CD14-positive monocyte (primary cell): Measurements from ENCODE around the gene CKAP4. TPM values are rescaled to one million over a fixed set of nuclear protein-coding genes. Genes with fewer than 3 reads are reported as not detected.

Experiments used
- DNase-seq, 3 donors: peaks; one replicate each; pipeline ENCODE4 v3.0.0-alpha.2; 2011 to 2022
- H2AFZ ChIP-seq: 2 replicates; pipeline ENCODE4 v1.6.0; 2012; ENCODE audit warnings: mild to moderate bottlenecking, low read depth, low read length, inconsistent platforms; ENCODE audit not compliant: insufficient read depth, poor library complexity, severe bottlenecking
- H3K27ac ChIP-seq, 2 donors: 1 replicate in 1 of 2; 2 replicates in 1 of 2; pipeline ENCODE4 v1.5.1; 2012 to 2013; ENCODE audit warnings: low read length in 2 of 2, control low read depth in 1 of 2, inconsistent platforms in 1 of 2, low read depth in 1 of 2, mild to moderate bottlenecking in 1 of 2
- H3K27me3 ChIP-seq, 2 donors: one replicate each; pipeline versions ENCODE4 v1.6.0 to v1.6.1; 2011 to 2013; ENCODE audit warnings: low read length in 2 of 2; ENCODE audit not compliant: control insufficient read depth in 2 of 2, insufficient read depth in 2 of 2
- H3K36me3 ChIP-seq, 2 donors: replicated peaks in 1 of 2; 1 replicate in 1 of 2; 2 replicates in 1 of 2; pipeline versions ENCODE4 v1.5.1 to v1.6.1; 2012 to 2013; ENCODE audit warnings: low read length in 2 of 2, control low read depth in 1 of 2, inconsistent platforms in 1 of 2, mild to moderate bottlenecking in 1 of 2; ENCODE audit not compliant: insufficient read depth in 2 of 2, control insufficient read depth in 1 of 2
- H3K4me1 ChIP-seq, 2 donors: 1 replicate in 1 of 2; 2 replicates in 1 of 2; pipeline versions ENCODE4 v1.5.1 to v1.6.1; 2012 to 2013; ENCODE audit warnings: low read length in 2 of 2, control low read depth in 1 of 2, inconsistent platforms in 1 of 2, mild to moderate bottlenecking in 1 of 2, moderate library complexity in 1 of 2; ENCODE audit not compliant: insufficient read depth in 2 of 2, control insufficient read depth in 1 of 2
- H3K4me2 ChIP-seq: replicated peaks from 2 replicates; pipeline ENCODE3; 2012; ENCODE audit warnings: low read length, moderate library complexity, mild to moderate bottlenecking; ENCODE audit not compliant: poor library complexity, severe bottlenecking; ENCODE audit errors: extremely low read depth
- H3K4me3 ChIP-seq, 3 experiments: fragments of 200-600 bp in 1 of 3; sonication (generic) in 1 of 3; replicated peaks in 1 of 3; 1 replicate in 2 of 3; 2 replicates in 1 of 3; pipeline ENCODE4 v1.5.1; 2011 to 2013; ENCODE audit warnings: low read length in 3 of 3, mild to moderate bottlenecking in 3 of 3, control low read depth in 2 of 3, low read depth in 2 of 3, inconsistent platforms in 1 of 3, moderate library complexity in 1 of 3
- H3K79me2 ChIP-seq: 2 replicates; pipeline ENCODE4 v1.6.0; 2012; ENCODE audit warnings: mild to moderate bottlenecking, control low read depth, inconsistent platforms, low read length, moderate library complexity; ENCODE audit not compliant: insufficient read depth
- H3K9ac ChIP-seq: 2 replicates; pipeline ENCODE4 v1.6.0; 2017; ENCODE audit warnings: low read length, mild to moderate bottlenecking; ENCODE audit not compliant: insufficient read depth, poor library complexity, severe bottlenecking
- H3K9me3 ChIP-seq, 2 donors: replicated peaks in 1 of 2; 1 replicate in 1 of 2; 2 replicates in 1 of 2; pipeline versions ENCODE4 v1.5.1 to v1.6.1; 2012 to 2013; ENCODE audit warnings: low read length in 2 of 2, control low read depth in 1 of 2; ENCODE audit not compliant: control insufficient read depth in 1 of 2, insufficient read depth in 1 of 2
- H4K20me1 ChIP-seq: 2 replicates; pipeline ENCODE4 v1.6.0; 2012; ENCODE audit warnings: mild to moderate bottlenecking, low read length, control low read depth, moderate library complexity; ENCODE audit not compliant: insufficient read depth
- H3K27ac Mint-ChIP-seq, 7 donors: one replicate each; pipeline ENCODE4 v1.8.0; 2020; ENCODE audit warnings: mild to moderate bottlenecking in 7 of 7, mixed read lengths in 7 of 7, moderate library complexity in 6 of 7, inconsistent platforms in 2 of 7
- H3K27me3 Mint-ChIP-seq, 3 donors: one replicate each; pipeline ENCODE4 v1.8.0; 2021 to 2022; ENCODE audit warnings: low read depth in 3 of 3, mild to moderate bottlenecking in 3 of 3, mixed read lengths in 3 of 3, moderate library complexity in 3 of 3, inconsistent platforms in 1 of 3
- H3K36me3 Mint-ChIP-seq, 2 donors: one replicate each; pipeline ENCODE4 v1.8.0; 2020; ENCODE audit warnings: mixed read lengths in 2 of 2, inconsistent platforms in 1 of 2, mild to moderate bottlenecking in 1 of 2
- H3K4me1 Mint-ChIP-seq: one replicate; pipeline ENCODE4 v1.8.0; 2020; ENCODE audit warnings: mild to moderate bottlenecking, mixed read lengths
- H3K4me3 Mint-ChIP-seq, 2 donors: one replicate each; pipeline ENCODE4 v1.8.0; 2020; ENCODE audit warnings: mild to moderate bottlenecking in 2 of 2, mixed read lengths in 2 of 2, moderate library complexity in 1 of 2
- H3K9me3 Mint-ChIP-seq, 7 donors: one replicate each; pipeline ENCODE4 v1.8.0; 2020 to 2022; ENCODE audit warnings: mixed read lengths in 7 of 7, mild to moderate bottlenecking in 6 of 7, moderate library complexity in 6 of 7, inconsistent platforms in 2 of 7
- CTCF ChIP-seq: fragments of 200-600 bp; IDR thresholded peaks from one replicate; pipeline ENCODE4 v1.8.0; 2022; ENCODE audit warnings: antibody characterized with exemption, mild to moderate bottlenecking
- intact Hi-C, 2 donors: fragments of 100-400 bp; cut with micrococcal nuclease; formaldehyde crosslinking; loops; one replicate each; pipeline versions ENCODE4 v1.15.0 to v1.15.1; 2023
- polyA plus RNA-seq, 3 donors: library from polyadenylated mRNA; depleted of rRNA in 1 of 3; unstranded in 2 of 3; stranded (reverse) in 1 of 3; fragments of 300-500 nt in 2 of 3; fragments of >200 nt in 1 of 3; fragmentation: Illumina TruSeq in 2 of 3; gene quantifications; 1 replicate in 2 of 3; 2 replicates in 1 of 3; pipeline ENCODE4 v1.2.3, GENCODE V29; 2012 to 2021

Gene CKAP4
- polyA plus RNA-seq, 3 donors: 46.9 to 59.4 (median 55.9) TPM

GRCh38 chr12:106243620-106244019 is 4.2 kb downstream of the CKAP4 start:
- peaks cover 50 to 64% of the 10 kb centered on the region in 2 donors for H3K36me3 Mint-ChIP-seq
- Histone ChIP-seq H3K4me2 (no peak overlapping the region), H3K36me3 (peaks cover 38 to 60% of the 10 kb centered on the region in 2 donors), H3K79me2 (peaks cover 82% of the 10 kb centered on the region), H2AFZ (no peak overlapping the region), H3K4me1 (peaks cover 39 to 42% of the 10 kb centered on the region in 2 donors), H3K4me3 (no peak overlapping the region), H3K9me3 (no peaks in the 10 kb centered on the region), H3K27ac (peak overlapping the region in 1 of 2 donors; percentile 99), H3K27me3 (no peaks in the 10 kb centered on the region), H3K9ac (no peak overlapping the region), H4K20me1 (peaks cover 73% of the 10 kb centered on the region)
- H3K4me1 Mint-ChIP-seq: peaks cover 38% of the 10 kb centered on the region
- no peak overlapping the region for H3K4me3 Mint-ChIP-seq
- TF ChIP-seq CTCF: no peak
- H3K9me3 Mint-ChIP-seq: peaks cover 0 to 4% (median 0%) of the 10 kb centered on the region in 7 donors
- no peak for DNase-seq
- peak overlapping the region in 3 of 7 donors; percentile 45 to 85 (median 55) for H3K27ac Mint-ChIP-seq
- intact Hi-C loops: no loop called here
- H3K27me3 Mint-ChIP-seq: peaks cover 0 to 4% (median 0%) of the 10 kb centered on the region in 3 donors

GRCh38 chr12:106240821-106241220 is 7.0 kb downstream of the CKAP4 start:
- no peak for TF ChIP-seq CTCF
- Histone ChIP-seq H4K20me1 (peaks cover 91% of the 10 kb centered on the region), H2AFZ (no peak overlapping the region), H3K27me3 (no peaks in the 10 kb centered on the region), H3K79me2 (peaks cover 78% of the 10 kb centered on the region), H3K4me3 (no peak overlapping the region), H3K4me1 (peaks cover 28% of the 10 kb centered on the region in 2 donors), H3K9ac (no peak overlapping the region), H3K36me3 (peaks cover 46 to 80% of the 10 kb centered on the region in 2 donors), H3K4me2 (no peak overlapping the region), H3K9me3 (no peaks in the 10 kb centered on the region), H3K27ac (no peak overlapping the region)
- intact Hi-C loops: no loop called here
- peak overlapping the region in 1 of 7 donors; percentile 35 for H3K27ac Mint-ChIP-seq
- peaks cover 66 to 82% of the 10 kb centered on the region in 2 donors for H3K36me3 Mint-ChIP-seq
- H3K27me3 Mint-ChIP-seq: peaks cover 1 to 4% (median 4%) of the 10 kb centered on the region in 3 donors
- peaks cover 0 to 2% (median 0%) of the 10 kb centered on the region in 7 donors for H3K9me3 Mint-ChIP-seq
- peaks cover 38% of the 10 kb centered on the region for H3K4me1 Mint-ChIP-seq
- no peak overlapping the region for H3K4me3 Mint-ChIP-seq
- DNase-seq: no peak
